Stimulated activated CD4-positive, alpha-beta T cell treated with anti-CD3 and anti-CD28 coated beads, Interleukin-2, amount 100 ng/mL, for 24 hours (primary cell): ENCODE measurements around the gene MSI2.

ENCODE experiments used
- DNase-seq, 2 donors: peaks; one replicate each; pipeline ENCODE4 v3.0.0-alpha.2; 2020

Gene MSI2

GRCh38 chr17:57589151-57590034 is 333.1 kb downstream of the MSI2 start:
- DNase-seq, result no peak

GRCh38 chr17:57593739-57594462 is 337.6 kb downstream of the MSI2 start:
- DNase-seq, result no peak

- DNase-seq, result no peak
Observed at GRCh38 chr17:57594767-57595166, 338.4 kb downstream of the MSI2 start.

- no peak for DNase-seq
Observed at GRCh38 chr17:57595426-57595825, 339.1 kb downstream of the MSI2 start.

- no peak for DNase-seq
Observed at GRCh38 chr17:57595947-57596695, 339.8 kb downstream of the MSI2 start.

GRCh38 chr17:57597101-57597500 is 340.8 kb downstream of the MSI2 start:
- no peak for DNase-seq

GRCh38 chr17:57597531-57598453 is 341.5 kb downstream of the MSI2 start:
- peak in 1 of 2 donors; percentile 28 for DNase-seq

GRCh38 chr17:57599271-57600045 is 343.1 kb downstream of the MSI2 start:
- DNase-seq, result no peak

GRCh38 chr17:57600074-57600473 is 343.8 kb downstream of the MSI2 start:
- DNase-seq, result no peak

GRCh38 chr17:57601143-57601735 is 344.9 kb downstream of the MSI2 start:
- no peak for DNase-seq

- no peak for DNase-seq
Observed at GRCh38 chr17:57602896-57603295, 346.6 kb downstream of the MSI2 start.

- no peak for DNase-seq
Observed at GRCh38 chr17:57603546-57603945, 347.2 kb downstream of the MSI2 start.

GRCh38 chr17:57603978-57604377 is 347.7 kb downstream of the MSI2 start:
- DNase-seq, result peak; percentile 58 to 65

- DNase-seq, result peak in 1 of 2 donors; percentile 34
Observed at GRCh38 chr17:57604771-57605674, 348.7 kb downstream of the MSI2 start.

GRCh38 chr17:57605675-57606105 is 349.4 kb downstream of the MSI2 start:
- no peak for DNase-seq

GRCh38 chr17:57606111-57606875 is 350.0 kb downstream of the MSI2 start:
- no peak for DNase-seq

- no peak for DNase-seq
Observed at GRCh38 chr17:57607553-57608120, 351.3 kb downstream of the MSI2 start.

- no peak for DNase-seq
Observed at GRCh38 chr17:57608369-57609124, 352.2 kb downstream of the MSI2 start.
